H1 (cell line): ENCODE results near the gene ASXL3. TPM values are rescaled to one million over a fixed set of nuclear protein-coding genes. Genes with fewer than 3 reads are reported as not detected.

ENCODE experiments used
- CTCF ChIA-PET: fragments of 300-600 bp; sonication (Branson Sonifier 250); formaldehyde crosslinking; loops from one replicate; lab custom pipeline; 2021; ENCODE audit not compliant: partially characterized antibody; lab: Charles Lee
- POLR2A ChIA-PET: fragments of 300-600 bp; sonication (Branson Sonifier 250); formaldehyde crosslinking; loops from one replicate; lab custom pipeline; 2021; ENCODE audit warnings: inconsistent platforms; ENCODE audit not compliant: partially characterized antibody; lab: Charles Lee
- DNase-seq, 2 experiments: peaks; one replicate each; pipeline versions ENCODE4 v3.0.0 to v3.0.0-alpha.2; 2010 to 2022; ENCODE audit warnings: low spot score in 2 of 2, low read depth in 1 of 2, mixed read lengths in 1 of 2
- FAIRE-seq: peaks from 2 replicates; lab custom pipeline; 2011; peaks lifted over from hg19 to GRCh38; lab: Jason Lieb, UNC
- H2AFZ ChIP-seq: 2 replicates; pipeline ENCODE4 v1.8.1; 2012; ENCODE audit warnings: low read length, inconsistent platforms
- H2AK5ac ChIP-seq: 2 replicates; pipeline ENCODE4 v1.6.1; 2013; ENCODE audit warnings: low read depth, low read length
- H2BK120ac ChIP-seq: replicated peaks from 2 replicates; pipeline ENCODE3; 2013; ENCODE audit warnings: low read depth, low read length, inconsistent platforms
- H2BK12ac ChIP-seq: 2 replicates; pipeline ENCODE4 v1.6.1; 2013; ENCODE audit warnings: low read depth, low read length
- H2BK15ac ChIP-seq: 2 replicates; pipeline ENCODE4 v1.6.1; 2013; ENCODE audit warnings: low read length
- H2BK20ac ChIP-seq: 2 replicates; pipeline ENCODE4 v1.6.1; 2013; ENCODE audit warnings: low read length
- H2BK5ac ChIP-seq: 2 replicates; pipeline ENCODE4 v1.6.1; 2013; ENCODE audit warnings: low read depth, low read length
- H3K14ac ChIP-seq: 2 replicates; pipeline ENCODE4 v1.6.1; 2013; ENCODE audit warnings: inconsistent platforms; ENCODE audit not compliant: insufficient read length
- H3K18ac ChIP-seq: 2 replicates; pipeline ENCODE4 v1.6.1; 2013; ENCODE audit warnings: low read length; ENCODE audit errors: extremely low read depth
- H3K23ac ChIP-seq: 2 replicates; pipeline ENCODE4 v1.6.1; 2013; ENCODE audit warnings: inconsistent platforms; ENCODE audit not compliant: insufficient read length
- H3K23me2 ChIP-seq: 2 replicates; pipeline ENCODE4 v1.6.1; 2013; ENCODE audit warnings: low read depth, low read length
- H3K27ac ChIP-seq: 2 replicates; pipeline ENCODE4 v1.6.1; 2011; ENCODE audit warnings: low read depth, low read length, inconsistent platforms
- H3K27me3 ChIP-seq, 4 experiments: replicated peaks in 1 of 4; 1 replicate in 1 of 4; 2 replicates in 3 of 4; pipeline versions ENCODE4 v1.6.1 to v1.8.1; 2011 to 2013; ENCODE audit warnings: low read length in 3 of 4, mild to moderate bottlenecking in 3 of 4, inconsistent platforms in 2 of 4, mixed read lengths in 2 of 4, moderate library complexity in 1 of 4; ENCODE audit not compliant: control insufficient read depth in 3 of 4, insufficient read depth in 3 of 4; ENCODE audit errors: extremely low read depth in 1 of 4
- H3K36me3 ChIP-seq, 4 experiments: 2 replicates each; pipeline versions ENCODE4 v1.6.1 to v1.8.1; 2011 to 2013; ENCODE audit warnings: mild to moderate bottlenecking in 4 of 4, low read length in 3 of 4, moderate library complexity in 2 of 4, control low read depth in 1 of 4, inconsistent platforms in 1 of 4; ENCODE audit not compliant: insufficient read depth in 4 of 4, control insufficient read depth in 2 of 4
- H3K4ac ChIP-seq: replicated peaks from 2 replicates; pipeline ENCODE3; 2013; ENCODE audit warnings: low read length, low read depth, mixed read lengths, inconsistent platforms; ENCODE audit not compliant: insufficient read length
- H3K4me1 ChIP-seq, 4 experiments: replicated peaks in 1 of 4; 1 replicate in 1 of 4; 2 replicates in 3 of 4; pipeline versions ENCODE4 v1.6.1 to v1.8.1; 2011 to 2013; ENCODE audit warnings: low read length in 3 of 4, inconsistent platforms in 2 of 4, mixed read lengths in 1 of 4; ENCODE audit not compliant: insufficient read depth in 4 of 4, control insufficient read depth in 3 of 4
- H3K4me2 ChIP-seq, 2 experiments: 2 replicates each; pipeline versions ENCODE4 v1.6.1 to v1.8.1; 2011 to 2013; ENCODE audit warnings: low read depth in 2 of 2, low read length in 2 of 2, control low read depth in 1 of 2, inconsistent platforms in 1 of 2, mild to moderate bottlenecking in 1 of 2; ENCODE audit not compliant: insufficient read depth in 1 of 2
- H3K4me3 ChIP-seq, 4 experiments: fragments of 200-600, 300-600 bp in 1 of 4; sonication (generic), shearing (Covaris generic), sonication (Bioruptor Twin) in 1 of 4; 2 replicates each; pipeline versions ENCODE4 v1.5.1 to v1.8.1; 2011 to 2016; ENCODE audit warnings: low read length in 4 of 4, low read depth in 3 of 4, control low read depth in 2 of 4, inconsistent platforms in 2 of 4, mild to moderate bottlenecking in 2 of 4, mixed read lengths in 1 of 4, moderate library complexity in 1 of 4; ENCODE audit not compliant: insufficient read depth in 2 of 4; ENCODE audit errors: extremely low read depth in 1 of 4
- H3K56ac ChIP-seq: replicated peaks from 2 replicates; pipeline ENCODE3; 2013; ENCODE audit warnings: low read depth, mild to moderate bottlenecking, mixed read lengths, low read length, inconsistent platforms; ENCODE audit not compliant: insufficient read length
- H3K79me1 ChIP-seq: 2 replicates; pipeline ENCODE4 v1.6.1; 2013; ENCODE audit warnings: low read depth, low read length, control low read depth
- H3K79me2 ChIP-seq, 2 experiments: 2 replicates each; pipeline versions ENCODE4 v1.6.1 to v1.8.1; 2012 to 2013; ENCODE audit warnings: low read length in 2 of 2, mild to moderate bottlenecking in 2 of 2, inconsistent platforms in 1 of 2; ENCODE audit not compliant: insufficient read depth in 2 of 2, control insufficient read depth in 1 of 2
- H3K9ac ChIP-seq, 4 experiments: replicated peaks in 1 of 4; 1 replicate in 1 of 4; 2 replicates in 3 of 4; pipeline versions ENCODE4 v1.6.1 to v1.8.1; 2011 to 2013; ENCODE audit warnings: low read depth in 3 of 4, low read length in 3 of 4, control low read depth in 2 of 4, mild to moderate bottlenecking in 2 of 4, moderate library complexity in 2 of 4, inconsistent platforms in 1 of 4; ENCODE audit errors: extremely low read depth in 1 of 4
- H3K9me3 ChIP-seq, 2 experiments: 2 replicates each; pipeline versions ENCODE4 v1.6.1 to v1.8.1; 2012 to 2013; ENCODE audit warnings: mild to moderate bottlenecking in 2 of 2, moderate library complexity in 2 of 2, control low read depth in 1 of 2, inconsistent platforms in 1 of 2, low read depth in 1 of 2, low read length in 1 of 2, mixed read lengths in 1 of 2; ENCODE audit not compliant: insufficient read depth in 2 of 2
- H4K20me1 ChIP-seq, 2 experiments: replicated peaks in 1 of 2; 2 replicates each; pipeline versions ENCODE3 to v1.8.1; 2011 to 2013; ENCODE audit warnings: inconsistent platforms in 2 of 2, low read length in 2 of 2, mild to moderate bottlenecking in 1 of 2; ENCODE audit not compliant: insufficient read depth in 2 of 2, control insufficient read depth in 1 of 2
- H4K5ac ChIP-seq: 2 replicates; pipeline ENCODE4 v1.6.1; 2013; ENCODE audit warnings: low read length, low read depth, mixed read lengths, inconsistent platforms; ENCODE audit not compliant: insufficient read length
- H4K8ac ChIP-seq: 2 replicates; pipeline ENCODE4 v1.8.0; 2013; ENCODE audit warnings: mild to moderate bottlenecking, moderate library complexity, low read length, inconsistent platforms; ENCODE audit not compliant: insufficient read depth; ENCODE audit errors: extremely low read depth
- H4K91ac ChIP-seq: replicated peaks from 2 replicates; pipeline ENCODE3; 2013; ENCODE audit warnings: low read length, mixed read lengths, inconsistent platforms; ENCODE audit not compliant: insufficient read length
- ASH2L ChIP-seq: fragments of 200-600, 300-600 bp; sonication (generic); IDR thresholded peaks from one replicate; pipeline ENCODE4 v1.7.1; 2017; ENCODE audit warnings: low read length
- CHD1 ChIP-seq: IDR thresholded peaks from 2 replicates; pipeline ENCODE4 v1.6.1; 2012; ENCODE audit warnings: low read depth, low read length, improper control_type of control experiment
- WGBS, 2 experiments: shearing (Covaris generic) in 1 of 2; methylation state at CpG; one replicate each; pipeline versions ENCODE4 v1.1.6 to v1.1.7; 2013 to 2015; ENCODE audit warnings: low lambda C conversion rate in 2 of 2, mixed read lengths in 2 of 2, inconsistent platforms in 1 of 2, low coverage in 1 of 2, missing lambda C conversion rate in 1 of 2; ENCODE audit not compliant: insufficient replicate concordance in 2 of 2, insufficient coverage in 1 of 2, insufficient read length in 1 of 2; ENCODE audit errors: extremely low coverage in 1 of 2, missing lambda C conversion rate in 1 of 2; 5-methylcytosine and 5-hydroxymethylcytosine counted together
- polyA plus RNA-seq, 7 experiments: library from polyadenylated mRNA; depleted of rRNA in 3 of 7; stranded (reverse) in 5 of 7; unstranded in 2 of 7; fragments of >200 nt in 5 of 7; fragments of 200-250 nt in 2 of 7; gene quantifications; 1 replicate in 5 of 7; 2 replicates in 1 of 7; 4 replicates in 1 of 7; pipeline versions ENCODE4 v1.2.1 to v1.2.3, GENCODE V29; 2011 to 2013; ENCODE audit warnings: missing spikeins in 2 of 7, mixed read lengths in 2 of 7
- total RNA-seq: library from RNA; stranded (reverse); fragmentation: NEBNext Ultra II Directional; extraction: Animal tissue kit (Norgen Biotek cat#: 25700); gene quantifications from 2 replicates; pipeline ENCODE4 v1.2.1, GENCODE V29; 2021

ASXL3 gene
- total and polyA plus RNA-seq, 2 of the 8 experiments (the other 6 are each of a cell fraction or from before 2014, with no cell fraction given), result 0.08 to 1.3 TPM

- Histone ChIP-seq H3K4me2 (no peak overlapping the region), H4K20me1 (no peaks in the 10 kb centered on the region), H3K79me2 (no peaks in the 10 kb centered on the region), H3K4me3 (no peak overlapping the region), H3K4ac (no peak overlapping the region), H3K23ac (no peak overlapping the region), H2AK5ac (no peak overlapping the region), H3K27me3 (no peaks in the 10 kb centered on the region), H3K9me3 (peaks cover 3 to 6% of the 10 kb centered on the region in 2 experiments; a peak in 3 of 4 replicates), H3K9ac (no peak overlapping the region), H2BK20ac (no peak overlapping the region), H2BK5ac (no peak overlapping the region), H3K23me2 (no peaks in the 10 kb centered on the region), H3K36me3 (no peaks in the 10 kb centered on the region), H2AFZ (no peak overlapping the region), H3K4me1 (0 out of 7 replicates have a peak, but pooled peaks cover 0 to 5% (median 1%) of the 10 kb centered on the region in 4 experiments), H4K5ac (no peak overlapping the region), H2BK12ac (no peak overlapping the region), H3K27ac (no peak overlapping the region), H2BK120ac (no peak overlapping the region), H3K18ac (no peak overlapping the region), H3K56ac (no peak overlapping the region), H2BK15ac (no peak overlapping the region), H4K91ac (no peak overlapping the region), H4K8ac (no peak overlapping the region), H3K14ac (no peak overlapping the region), H3K79me1 (no peaks in the 10 kb centered on the region)
- ChIA-PET CTCF (interaction anchor here (0.9 kb wide), 1 partner anchor 10 kb away, joined by 3 read pairs; no protein-coding TSS in a partner anchor), POLR2A (no interaction called here)
- no peak for FAIRE-seq
- 100% methylated on average over 1 of the region's 1 CpG; no CpG with 5 or more reads in 1 of the 2 experiments for WGBS, 2 experiments
- DNase-seq, result no peak
- TF ChIP-seq ASH2L (no peak), CHD1 (no peak)
Measured at GRCh38 chr18:33562741-33563140, 15.3 kb upstream of the ASXL3 start.
